Measurements from ENCODE around the gene ABCB9.

The ABCB9 gene

DNA sequence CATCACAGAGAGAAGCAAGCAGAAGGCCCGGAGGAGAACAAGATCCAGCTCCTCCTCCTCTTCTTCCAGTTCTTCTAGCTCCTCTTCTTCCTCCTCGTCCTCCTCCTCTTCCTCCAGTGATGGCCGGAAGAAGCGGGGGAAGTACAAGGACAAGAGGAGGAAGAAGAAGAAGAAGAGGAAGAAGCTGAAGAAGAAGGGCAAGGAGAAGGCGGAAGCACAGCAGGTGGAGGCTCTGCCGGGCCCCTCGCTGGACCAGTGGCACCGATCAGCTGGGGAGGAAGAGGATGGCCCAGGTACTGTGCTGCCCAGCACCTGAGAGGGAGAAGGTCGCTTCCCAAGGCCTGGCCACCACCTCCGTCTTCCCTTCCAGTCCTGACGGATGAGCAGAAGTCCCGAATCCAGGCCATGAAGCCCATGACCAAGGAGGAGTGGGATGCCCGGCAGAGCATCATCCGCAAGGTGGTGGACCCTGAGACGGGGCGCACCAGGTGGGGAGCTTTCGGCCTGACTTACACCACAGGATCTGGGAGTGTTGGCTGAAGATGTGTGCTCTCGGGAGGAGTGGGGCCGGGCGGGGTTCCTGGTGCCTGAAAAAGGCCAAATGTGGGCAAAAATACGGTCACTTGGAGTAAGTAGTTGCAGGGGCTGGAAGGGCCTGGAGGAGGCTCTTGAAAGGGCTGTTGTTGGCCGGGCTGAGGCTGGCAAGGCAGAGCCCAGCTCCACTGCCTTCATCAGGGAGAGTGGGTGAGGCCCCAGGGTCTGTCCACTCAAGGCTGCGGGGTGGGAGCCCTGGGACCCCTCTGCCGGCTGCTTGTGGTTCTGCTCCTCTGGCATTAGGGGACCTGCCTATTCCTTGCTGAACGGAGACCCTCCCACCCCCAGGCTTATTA lies 15.6 kb upstream of the ABCB9 start:
- DNase-seq = no peak

DNA sequence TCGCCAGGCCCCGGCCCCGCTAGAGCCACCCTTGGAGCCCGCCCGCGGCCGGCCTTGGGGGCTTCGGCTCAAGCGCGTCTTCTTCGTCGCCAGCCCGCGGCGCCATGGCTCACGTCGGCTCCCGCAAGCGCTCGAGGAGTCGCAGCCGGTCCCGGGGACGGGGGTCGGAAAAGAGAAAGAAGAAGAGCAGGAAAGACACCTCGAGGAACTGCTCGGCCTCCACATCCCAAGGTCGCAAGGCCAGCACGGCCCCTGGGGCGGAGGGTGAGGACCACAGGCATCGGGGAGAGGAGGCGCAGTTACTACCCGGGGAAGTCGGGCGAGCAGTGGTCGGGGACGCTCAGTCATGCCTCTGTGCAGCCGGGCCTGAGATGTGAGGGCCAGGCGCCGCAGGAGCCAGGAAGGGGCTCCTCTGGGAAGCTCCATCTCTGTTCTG lies 14.8 kb upstream of the ABCB9 start:
- DNase-seq = no peak

DNA sequence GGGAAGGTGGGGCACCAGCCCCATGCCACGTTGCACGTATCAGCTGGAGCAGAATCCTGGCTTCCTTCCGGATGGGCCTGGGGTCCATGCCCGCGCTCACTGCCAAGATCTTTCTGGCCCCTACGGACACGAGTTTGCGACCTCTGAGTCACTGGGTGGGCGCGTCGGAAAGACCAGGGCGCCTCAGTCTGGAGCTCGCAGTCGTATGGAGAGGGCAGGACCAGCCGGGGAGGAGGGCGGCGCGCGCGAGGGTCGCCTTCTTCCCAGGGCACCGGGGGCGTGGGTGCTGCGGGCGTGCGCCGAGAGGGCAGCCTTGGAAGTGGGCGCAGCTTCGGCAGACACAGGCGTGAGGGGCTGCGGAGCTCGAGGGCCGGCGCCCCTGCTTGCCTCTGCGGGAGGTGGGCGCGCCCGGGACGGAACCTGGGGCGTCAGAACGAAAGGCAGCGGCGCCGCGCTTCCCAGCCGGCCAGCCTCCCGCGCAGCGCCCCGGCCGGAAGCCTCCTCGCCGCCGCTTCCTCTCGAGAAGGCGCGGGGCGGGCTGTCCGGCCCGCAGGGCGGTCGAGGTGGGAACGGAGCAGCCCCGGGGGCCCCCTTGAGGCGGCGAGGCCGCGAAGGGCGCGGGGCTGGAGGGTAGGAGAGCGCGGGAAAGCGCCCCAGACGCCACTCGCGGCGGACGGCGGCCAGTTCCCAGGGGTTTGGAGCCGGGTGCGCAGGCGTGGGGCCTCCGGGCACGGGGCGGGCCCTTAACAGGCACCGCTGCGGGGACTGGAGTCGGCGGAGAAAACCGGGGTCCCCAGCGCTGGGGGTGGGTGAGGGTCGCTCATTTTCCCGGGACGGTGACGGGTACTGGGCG lies 14.1 kb upstream of the ABCB9 start, which contains the start of gene ARL6IP4:
ARL6IP4 (plus strand) TSS at position 499 of the 853 bp plus-strand sequence. CDS start 459 bp downstream, outside the sequence.
- DNase-seq = no peak

DNA sequence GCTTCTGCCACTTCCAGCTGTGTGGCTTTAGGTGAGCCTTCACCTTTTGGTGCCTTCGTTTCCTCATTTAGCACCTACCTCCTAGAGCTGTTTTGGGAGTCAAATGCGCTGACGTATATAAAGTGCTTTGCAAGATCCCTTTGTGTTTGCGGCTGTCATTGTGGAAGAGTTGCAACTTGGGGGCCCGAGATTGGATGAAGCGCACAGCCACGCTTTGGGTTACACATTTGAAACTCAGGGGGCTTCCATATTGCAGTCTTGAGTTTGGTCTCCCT lies 13.6 kb upstream of the ABCB9 start:
- no peak for DNase-seq

DNA sequence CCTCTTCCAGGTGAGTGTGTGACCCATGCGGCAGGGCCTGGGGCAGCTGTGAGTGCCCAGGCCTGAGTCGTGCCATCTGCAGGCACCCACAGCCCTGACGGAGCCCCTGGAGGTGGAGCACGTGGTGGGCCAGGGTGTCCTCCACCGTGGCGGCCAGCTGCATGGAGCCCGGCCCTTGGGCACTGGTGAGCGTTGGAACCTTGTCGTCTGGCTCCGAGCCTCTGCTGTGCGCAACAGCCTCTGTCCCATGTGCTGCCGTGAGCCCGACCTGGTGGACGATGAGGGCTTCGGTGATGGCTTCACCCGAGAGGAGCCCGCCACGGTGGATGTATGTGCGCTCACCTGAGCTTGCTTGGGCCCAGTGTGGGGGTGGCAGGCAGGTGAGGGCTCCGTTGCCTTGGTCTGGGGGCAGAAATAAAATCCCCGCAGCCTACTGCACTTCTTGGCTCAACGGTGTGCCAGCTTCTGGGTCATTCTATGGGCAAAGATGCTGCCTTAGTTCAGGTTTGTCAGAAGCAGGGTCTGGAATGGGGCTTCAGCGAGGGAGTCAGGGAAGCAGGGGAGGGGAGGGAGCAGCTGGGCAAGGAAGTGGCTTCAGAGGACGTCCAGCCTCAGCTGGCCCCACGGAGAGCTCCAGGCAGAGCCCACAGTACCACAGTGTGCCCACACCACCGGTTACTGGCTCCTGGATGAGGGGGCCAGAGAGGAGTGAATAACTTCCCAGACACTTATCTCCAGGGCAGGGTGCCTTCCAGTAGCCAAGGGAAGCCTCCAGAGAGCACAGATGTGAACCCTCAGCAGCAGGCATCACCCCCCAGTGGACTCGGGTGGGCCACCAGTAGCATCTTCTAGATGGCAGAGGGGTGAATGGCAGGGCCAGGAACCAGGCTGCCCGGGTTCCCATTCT lies 13.0 kb upstream of the ABCB9 start:
- no peak for DNase-seq

DNA sequence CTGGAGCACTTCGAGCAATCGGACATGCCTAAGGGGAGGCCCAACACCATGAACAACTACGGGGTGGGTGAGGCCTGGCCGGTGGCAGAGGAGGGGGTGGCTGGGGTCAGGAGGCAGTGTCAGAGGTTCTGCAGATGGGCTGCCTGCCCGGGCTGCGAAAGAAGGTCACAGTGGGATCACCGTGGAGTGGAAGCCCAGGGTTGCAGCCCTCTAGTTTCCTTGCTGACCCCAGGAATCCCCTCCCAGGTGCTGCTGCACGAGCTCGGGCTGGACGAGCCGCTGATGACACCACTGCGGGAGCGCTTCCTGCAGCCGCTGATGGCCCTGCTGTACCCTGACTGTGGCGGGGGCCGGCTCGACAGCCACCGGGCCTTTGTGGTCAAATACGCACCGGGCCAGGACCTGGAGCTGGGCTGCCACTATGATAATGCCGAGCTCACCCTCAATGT lies 12.3 kb upstream of the ABCB9 start:
- DNase-seq = no peak

DNA sequence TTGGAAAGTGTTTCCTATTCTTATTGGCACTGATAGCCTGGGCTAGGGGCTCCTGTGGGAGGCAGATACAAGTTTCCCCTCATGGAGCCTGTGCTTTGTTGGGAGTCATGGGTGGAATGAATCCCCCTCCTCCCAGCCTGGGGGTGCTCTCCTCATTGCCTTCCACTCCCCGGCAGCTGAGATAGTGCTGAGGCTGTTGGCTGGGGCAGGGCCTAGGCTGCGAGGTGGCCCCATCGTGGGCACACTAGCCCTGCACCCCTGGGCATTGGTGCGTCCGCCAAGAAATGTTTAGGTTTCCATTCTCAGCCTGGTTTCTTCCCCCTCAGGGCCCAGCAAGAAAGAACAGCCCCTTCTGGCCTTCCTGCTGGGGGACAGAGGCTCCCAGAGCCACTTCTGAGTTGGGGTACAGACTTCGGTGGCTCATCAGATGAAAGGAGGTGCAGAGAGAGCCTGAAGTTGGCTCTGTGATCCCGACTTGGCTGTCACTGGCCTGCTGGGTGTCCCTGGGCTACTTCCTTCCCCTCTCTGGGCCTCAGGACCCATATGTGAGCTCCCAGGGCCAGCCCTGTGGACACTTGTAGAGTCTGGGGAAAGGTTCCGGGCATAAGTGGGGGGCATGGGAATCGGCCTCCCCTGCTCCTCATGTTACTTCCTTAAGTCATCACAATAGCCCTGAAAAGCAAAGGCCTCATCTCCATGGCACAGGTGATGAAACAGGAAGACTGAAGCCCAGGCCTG lies 11.6 kb upstream of the ABCB9 start:
- DNase-seq = no peak

DNA sequence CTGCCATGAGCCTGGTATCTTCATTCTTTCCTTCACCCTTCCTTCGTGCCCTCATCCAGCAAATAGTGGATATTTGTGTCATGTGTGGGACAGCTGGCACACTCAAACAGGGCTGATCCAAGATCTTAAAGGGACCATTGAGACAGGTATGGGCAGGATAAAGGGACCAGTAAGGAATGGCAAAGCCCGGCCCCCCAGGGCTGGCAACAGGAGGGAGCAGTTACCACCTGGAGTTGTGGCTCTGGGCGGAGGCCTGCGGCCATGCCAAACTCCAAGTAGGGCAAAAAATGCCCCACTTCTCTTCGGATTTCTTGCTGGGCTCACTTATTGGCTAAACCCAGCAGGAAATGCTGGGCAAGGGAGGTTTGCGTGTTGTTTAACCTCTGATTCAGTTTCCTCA lies 10.9 kb upstream of the ABCB9 start:
- no peak for DNase-seq

DNA sequence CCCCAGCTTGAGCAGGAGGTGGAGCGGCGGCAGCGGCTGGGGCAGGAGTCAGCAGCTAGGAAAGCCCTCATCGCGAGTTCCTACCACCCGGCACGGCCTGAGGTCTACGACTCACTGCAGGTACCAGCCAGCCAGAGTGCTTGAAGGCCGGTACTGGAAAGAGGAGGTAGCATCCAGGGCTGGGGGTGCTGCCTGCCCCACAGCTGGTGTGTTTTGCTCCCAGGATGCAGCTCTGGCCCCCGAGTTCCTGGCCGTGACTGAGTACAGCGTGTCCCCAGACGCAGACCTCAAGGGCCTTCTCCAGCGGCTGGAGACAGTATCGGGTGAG lies 10.3 kb upstream of the ABCB9 start:
- no peak for DNase-seq

DNA sequence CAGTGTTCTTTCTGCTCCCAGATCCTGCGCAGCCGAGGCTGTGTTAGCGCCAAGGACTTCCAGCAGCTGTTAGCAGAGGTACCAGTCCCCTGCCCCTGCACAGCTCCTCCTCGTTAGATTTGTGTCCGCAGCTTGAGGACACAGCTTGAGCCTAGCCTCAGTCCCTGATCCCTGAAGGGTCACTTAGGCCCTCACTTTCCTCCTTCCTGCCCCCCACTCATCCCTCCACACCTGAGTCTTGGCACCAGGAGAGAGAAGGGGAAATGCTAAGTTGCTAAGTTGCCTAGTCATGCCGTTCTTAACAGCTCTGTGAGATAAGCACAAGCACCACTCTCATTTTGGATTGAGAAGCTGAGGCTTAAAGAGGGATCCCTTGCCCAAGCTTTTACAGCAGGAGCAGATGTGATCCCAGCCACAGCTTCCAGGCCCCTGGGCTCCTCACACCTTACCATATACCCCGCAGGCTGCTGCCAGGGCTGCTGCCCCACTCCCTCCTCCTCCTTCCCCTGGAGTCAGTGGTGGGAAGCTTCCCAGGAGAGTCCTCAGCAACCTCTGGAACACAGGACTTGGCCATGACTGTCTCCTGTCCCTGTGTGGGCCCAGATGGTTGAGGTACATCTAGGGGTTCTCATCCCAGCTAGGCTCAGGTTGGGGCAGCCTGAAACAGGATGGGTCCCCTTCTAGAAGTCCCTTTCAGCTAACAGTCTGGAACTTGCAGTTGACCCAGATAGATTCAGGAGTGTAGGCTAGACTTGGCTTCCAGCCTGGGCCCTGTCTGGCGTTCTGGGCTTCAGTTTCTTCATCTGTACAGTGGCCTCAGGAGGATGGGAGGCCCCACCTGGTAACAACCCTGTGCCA lies 9.8 kb upstream of the ABCB9 start:
- DNase-seq = no peak

DNA sequence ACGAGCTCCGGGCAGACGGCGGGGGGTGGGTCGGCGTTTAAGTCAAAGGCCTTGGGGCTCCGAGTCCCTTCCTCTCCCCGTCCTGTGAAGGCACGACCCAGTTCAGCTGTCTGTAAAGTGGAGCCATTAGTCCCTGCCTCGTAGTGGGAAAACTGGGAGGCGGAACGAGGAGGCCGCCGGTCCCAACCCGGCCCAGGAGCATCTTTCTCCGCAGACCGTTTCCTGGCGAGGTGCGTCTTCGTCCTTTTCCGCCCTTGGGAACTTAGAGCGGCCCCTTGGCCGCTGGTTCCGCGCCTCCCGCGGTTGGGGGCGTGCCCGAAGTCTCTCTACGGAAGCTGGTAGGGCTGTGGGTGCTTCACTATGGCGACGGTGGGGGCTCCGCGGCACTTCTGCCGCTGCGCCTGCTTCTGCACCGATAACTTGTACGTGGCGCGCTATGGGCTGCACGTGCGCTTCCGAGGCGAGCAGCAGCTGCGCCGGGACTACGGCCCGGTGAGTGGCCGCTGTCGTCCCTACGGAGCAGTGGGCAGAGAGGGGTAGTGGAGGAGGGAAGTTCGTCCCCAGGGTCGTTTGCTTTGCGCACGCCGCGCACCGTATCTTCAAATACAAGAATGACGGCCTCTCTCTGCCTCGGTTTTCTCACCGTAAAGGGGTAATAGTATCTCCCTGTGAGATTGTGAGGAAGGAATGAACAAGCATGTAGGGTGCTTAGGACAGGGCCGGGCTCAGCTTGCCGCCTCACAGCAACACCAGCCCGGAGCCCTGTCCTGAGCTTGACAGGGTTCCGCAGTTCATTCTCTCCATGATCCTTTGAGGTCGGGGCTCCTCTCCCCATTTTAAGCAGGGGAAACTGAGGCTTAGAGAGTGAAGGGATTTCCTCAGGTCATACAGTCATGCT lies 8.9 kb upstream of the ABCB9 start, which contains the start of gene OGFOD2:
OGFOD2 (plus strand) TSS at position 353 of the 898 bp plus-strand sequence; CDS start at position 361, 8 bp downstream.
- peak; percentile 60 for DNase-seq

DNA sequence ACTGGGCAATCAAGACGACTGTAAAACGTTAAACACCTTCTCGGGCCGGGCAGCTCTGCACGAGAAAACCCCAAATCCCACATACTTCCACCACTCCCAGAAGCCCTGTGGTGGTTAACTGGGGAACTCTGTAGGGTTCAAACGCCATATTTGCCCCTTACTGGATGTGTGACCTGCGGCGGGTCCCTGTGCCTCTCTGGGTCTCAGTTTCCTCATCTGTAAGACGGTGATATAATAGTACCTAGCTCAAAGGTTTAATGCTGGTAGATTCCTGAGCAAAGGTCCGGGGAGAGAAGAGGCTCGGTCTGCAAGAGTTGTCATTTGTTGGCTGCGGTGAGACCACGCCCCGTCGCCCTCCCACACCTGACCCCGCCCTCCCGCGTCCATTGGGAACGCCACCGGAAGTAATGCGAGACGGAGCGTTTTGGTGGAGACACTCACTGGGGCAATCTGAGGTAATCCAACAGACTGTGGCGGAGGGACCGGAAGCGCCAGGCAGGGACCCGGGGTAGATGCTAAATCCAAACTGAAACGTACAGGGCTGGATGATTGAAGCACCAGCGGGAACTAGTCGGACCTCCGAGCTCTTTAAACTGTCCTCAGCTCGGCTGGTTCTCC lies 8.1 kb upstream of the ABCB9 start:
- peak; percentile 92 for DNase-seq

DNA sequence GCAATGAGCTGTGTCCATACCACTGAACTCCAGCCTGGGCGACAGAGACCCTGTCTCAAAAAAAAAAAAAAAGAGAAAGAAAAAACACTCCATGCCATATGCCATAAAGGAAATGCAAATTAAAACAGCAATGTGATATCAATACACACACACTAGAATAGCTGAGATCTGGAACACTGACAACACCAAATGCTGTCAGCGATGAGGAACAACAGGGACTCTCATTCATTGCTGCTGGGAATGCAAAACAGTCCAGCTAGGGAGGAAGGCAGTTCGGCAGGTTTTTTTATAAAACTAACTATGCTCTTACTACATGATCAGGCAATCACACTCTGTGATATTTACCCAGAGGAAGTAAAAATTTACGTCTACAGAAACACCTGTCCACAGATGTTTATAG lies 3.4 kb upstream of the ABCB9 start:
- peak; percentile 16 for DNase-seq

DNA sequence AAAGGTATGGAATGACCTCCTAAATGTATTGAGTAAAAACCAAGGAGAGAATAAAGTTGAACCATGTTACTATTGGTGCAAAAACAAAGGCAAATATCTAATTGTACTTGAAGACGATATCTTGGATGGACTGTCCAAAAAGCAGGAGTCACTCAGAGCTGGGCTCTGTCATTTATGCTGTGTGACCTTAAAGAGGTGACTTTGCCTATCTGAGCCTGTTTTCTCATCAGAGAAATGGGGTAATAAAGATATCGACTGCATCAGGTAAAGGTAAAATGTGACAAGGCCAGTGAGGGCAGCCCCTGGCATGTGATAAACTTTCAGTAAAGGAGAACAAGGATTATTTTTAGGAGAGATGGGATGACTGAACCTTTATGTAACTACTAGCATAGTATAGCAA lies 1.8 kb upstream of the ABCB9 start:
- DNase-seq = no peak

DNA sequence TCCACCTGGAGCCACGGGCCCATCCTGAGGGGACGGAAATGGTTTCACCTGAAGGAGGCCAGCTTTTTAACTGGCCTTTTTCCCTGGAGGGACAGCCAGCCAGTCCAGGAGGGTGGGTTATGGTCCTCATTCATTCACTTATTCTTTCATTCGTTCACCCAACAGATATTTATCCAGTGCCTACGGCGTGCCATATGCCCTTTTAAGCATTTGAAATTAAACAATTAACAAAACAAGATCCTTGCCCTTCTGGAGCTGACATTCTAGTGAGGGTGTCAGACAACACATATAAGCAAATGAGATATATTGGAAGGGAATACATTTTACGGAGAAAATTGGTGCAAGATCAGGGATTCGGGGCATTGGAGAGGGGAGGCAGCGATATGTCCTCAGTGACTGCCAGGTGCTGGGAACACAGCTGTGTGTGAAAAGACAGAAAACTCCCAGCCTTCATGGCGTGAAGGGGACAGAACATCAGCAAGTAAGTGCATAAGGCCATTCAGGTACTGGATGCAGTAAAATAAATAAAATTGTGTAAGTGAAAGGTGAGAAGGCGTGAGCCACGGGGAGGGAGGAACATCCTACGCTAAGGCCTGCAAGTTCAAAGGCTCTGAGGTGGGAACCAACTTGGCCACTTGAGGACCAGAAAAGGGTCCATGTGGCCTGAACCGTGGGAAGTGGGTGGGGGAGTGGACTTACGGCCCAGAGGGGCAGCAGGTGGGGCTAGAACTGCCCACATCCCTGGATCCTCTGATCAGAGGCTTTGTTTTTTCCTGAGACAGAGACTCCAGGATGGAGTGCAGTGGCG lies 684 bp upstream of the ABCB9 start:
- DNase-seq = no peak

DNA sequence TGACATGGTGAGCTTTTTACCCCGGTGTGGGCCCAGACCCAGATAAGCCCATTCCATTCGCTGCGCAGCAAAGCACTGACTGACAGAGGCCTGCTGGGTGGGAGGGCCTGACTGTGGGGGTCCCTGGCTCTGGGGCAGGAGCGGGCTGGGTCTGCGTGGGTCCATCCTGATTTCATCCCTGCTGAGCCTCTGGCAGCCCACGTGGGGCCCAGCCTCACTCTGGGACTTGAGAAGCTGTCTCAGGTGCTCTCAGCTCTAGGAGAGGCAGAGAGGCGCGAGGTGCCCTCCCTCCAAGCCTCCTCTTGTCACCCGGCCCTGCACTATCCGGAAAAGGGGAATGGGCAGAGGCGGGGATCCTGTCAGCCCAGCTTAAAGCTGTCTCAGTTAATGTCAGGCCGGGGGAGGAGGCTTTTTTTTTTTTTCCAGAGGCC lies 927 bp downstream of the ABCB9 start:
- no peak for DNase-seq

DNA sequence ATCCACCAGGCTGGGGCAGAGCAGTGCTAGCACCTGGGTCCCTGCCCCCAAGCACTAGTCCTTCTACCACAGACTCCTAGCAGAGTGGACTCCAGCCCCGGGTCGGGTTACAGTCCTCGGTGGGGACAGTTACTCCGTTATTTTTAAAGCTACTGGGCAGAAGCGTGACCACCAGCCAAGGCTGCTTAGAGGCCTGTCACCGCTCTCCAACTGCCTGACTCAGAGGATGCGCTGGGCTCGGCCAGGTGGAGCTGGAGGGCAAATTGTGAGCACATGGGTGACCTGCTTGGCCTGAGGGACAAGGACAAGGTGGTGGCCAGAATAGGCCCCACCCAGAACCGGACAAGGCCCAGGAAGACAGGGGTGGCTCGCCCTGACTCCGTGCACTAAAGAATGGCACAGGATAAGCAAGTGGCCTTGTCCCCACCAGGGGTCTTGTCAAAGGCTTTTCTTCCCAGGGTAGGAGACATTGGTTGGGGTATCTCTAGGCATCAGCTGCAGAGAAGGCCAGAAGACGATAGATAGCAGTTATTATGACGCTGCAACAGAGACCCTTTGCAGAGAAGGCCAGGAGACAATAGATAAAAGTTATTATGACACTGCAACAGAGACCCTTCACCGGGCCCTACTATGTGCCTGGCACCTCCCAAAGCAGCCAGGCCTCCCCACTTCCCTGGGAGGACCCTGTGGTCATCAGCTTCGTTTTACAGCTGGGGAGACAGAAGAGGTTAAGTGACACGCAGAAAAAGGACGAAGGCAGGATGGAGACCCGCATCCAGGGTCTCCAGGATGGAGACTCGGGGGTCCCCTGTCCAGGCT lies 1.6 kb downstream of the ABCB9 start:
- DNase-seq = no peak

DNA sequence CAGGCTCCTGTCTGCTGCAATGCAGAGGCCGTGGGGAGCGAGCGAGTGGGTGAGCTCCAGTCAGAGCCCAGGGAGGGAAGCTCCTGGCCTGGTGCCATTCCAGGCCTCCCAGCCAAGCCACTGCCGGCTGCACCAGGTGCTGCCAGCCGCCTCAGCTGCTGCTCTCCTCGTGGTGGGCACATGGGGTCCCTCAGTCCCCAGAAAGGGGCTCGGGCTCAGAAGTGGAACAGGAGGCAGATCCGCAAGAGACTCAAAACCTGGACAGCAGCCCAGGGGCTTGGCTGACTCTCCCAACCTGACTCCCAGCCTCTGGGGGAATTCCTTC lies 2.4 kb downstream of the ABCB9 start:
- peak; percentile 82 for DNase-seq

Data from NCI-H1694 (cell line).